HCT116 (cell line): Measurements from ENCODE around the gene MAN2A2. TPM values are rescaled to one million over a fixed set of nuclear protein-coding genes. Genes with fewer than 3 reads are reported as not detected.

Experiments used
- ATAC-seq: fragments of 200-7000 bp; cut with Tn5 transposase; 2 replicates; pipeline ENCODE4 v1.9.1; 2020; ENCODE audit warnings: mild to moderate bottlenecking, moderate library complexity
- BruUV-seq: library from RNA; stranded (reverse); fragments of 400-500 nt; replicated peaks from 2 replicates; lab custom pipeline; 2021; lab: Mats Ljungman, UMichigan
- CTCF ChIA-PET: fragments of 300-600 bp; sonication (Branson Sonifier 250); formaldehyde crosslinking; loops from one replicate; lab custom pipeline; 2021; ENCODE audit warnings: antibody characterized with exemption; lab: Charles Lee
- POLR2A ChIA-PET: fragments of 300-600, 350-600 bp; sonication (Branson Sonifier 250); formaldehyde crosslinking; loops from one replicate; lab custom pipeline; 2021; ENCODE audit warnings: antibody characterized with exemption; lab: Charles Lee
- RAD21 ChIA-PET, 2 experiments: fragments of 300-600 bp; sonication (Branson Sonifier 250); formaldehyde crosslinking; loops; one replicate each; lab custom pipeline; 2023; ENCODE audit warnings: low total read pairs in 2 of 2; ENCODE audit not compliant: uncharacterized antibody in 2 of 2, unreplicated experiment in 2 of 2, low non-redundant PET in 1 of 2; lab: Charles Lee
- DNase-seq: peaks from one replicate; pipeline ENCODE4 v3.0.0-alpha.2; 2010; ENCODE audit warnings: low read depth, low spot score
- H2AFZ ChIP-seq: fragments of 200-600 bp; shearing (Covaris generic), sonication (generic); 2 replicates; pipeline ENCODE4 v1.6.1; 2017; ENCODE audit warnings: low read depth, mixed run types, mixed read lengths, antibody characterized with exemption, low read length; ENCODE audit not compliant: poor library complexity, severe bottlenecking
- H3K27ac ChIP-seq: 2 replicates; pipeline ENCODE4 v1.5.1; 2012; ENCODE audit warnings: low read depth, low read length
- H3K27me3 ChIP-seq: fragments of 200-600 bp; sonication (generic); 2 replicates; pipeline ENCODE4 v1.6.1; 2016; ENCODE audit warnings: mixed run types, low read length, mixed read lengths; ENCODE audit not compliant: insufficient read depth
- H3K36me3 ChIP-seq, 2 experiments: fragments of 200-500 bp in 1 of 2; fragments of 200-600 bp in 1 of 2; sonication (Bioruptor generic) in 1 of 2; sonication (generic) in 1 of 2; 2 replicates each; pipeline versions ENCODE4 v1.5.1 to v1.6.1; 2014 to 2016; ENCODE audit warnings: low read length in 2 of 2, inconsistent platforms in 1 of 2, mixed read lengths in 1 of 2, mixed run types in 1 of 2; ENCODE audit not compliant: insufficient read depth in 2 of 2, control insufficient read depth in 1 of 2
- H3K4me1 ChIP-seq, 2 experiments: fragments of 200-600 bp in 1 of 2; sonication (generic) in 1 of 2; 2 replicates each; pipeline versions ENCODE4 v1.5.1 to v1.6.1; 2012 to 2017; ENCODE audit warnings: low read length in 2 of 2, inconsistent platforms in 1 of 2, mild to moderate bottlenecking in 1 of 2, mixed read lengths in 1 of 2, mixed run types in 1 of 2, moderate library complexity in 1 of 2; ENCODE audit not compliant: insufficient read depth in 2 of 2, control insufficient read depth in 1 of 2
- H3K4me2 ChIP-seq: fragments of 200-600 bp; sonication (generic); 2 replicates; pipeline ENCODE4 v1.6.1; 2017; ENCODE audit warnings: mixed run types, low read length, mixed read lengths
- H3K4me3 ChIP-seq, 2 experiments: fragments of 200-600 bp in 1 of 2; sonication (generic) in 1 of 2; replicated peaks in 1 of 2; 2 replicates each; pipeline ENCODE4 v1.5.1; 2011 to 2016; ENCODE audit warnings: low read length in 2 of 2, control low read depth in 1 of 2, low read depth in 1 of 2, mild to moderate bottlenecking in 1 of 2, mixed read lengths in 1 of 2, mixed run types in 1 of 2
- H3K79me2 ChIP-seq: fragments of 200-600 bp; sonication (generic); 2 replicates; pipeline ENCODE4 v1.6.1; 2017; ENCODE audit warnings: mild to moderate bottlenecking, mixed run types, low read length, moderate library complexity, mixed read lengths; ENCODE audit not compliant: insufficient read depth
- H3K9ac ChIP-seq: fragments of 200-600 bp; sonication (generic); 2 replicates; pipeline ENCODE4 v1.6.1; 2016; ENCODE audit warnings: low read length, mixed read lengths
- H3K9me2 ChIP-seq: fragments of 200-600 bp; sonication (generic), shearing (Covaris generic); 2 replicates; pipeline ENCODE4 v1.6.1; 2017; ENCODE audit warnings: mixed run types, mild to moderate bottlenecking, moderate library complexity; ENCODE audit not compliant: insufficient read depth
- H3K9me3 ChIP-seq, 2 experiments: fragments of 200-500 bp in 1 of 2; fragments of 200-600 bp in 1 of 2; sonication (Bioruptor generic) in 1 of 2; sonication (generic) in 1 of 2; 2 replicates each; pipeline ENCODE4 v1.6.1; 2014 to 2017; ENCODE audit warnings: low read length in 2 of 2, mixed read lengths in 2 of 2, inconsistent platforms in 1 of 2, low read depth in 1 of 2, mild to moderate bottlenecking in 1 of 2, mixed run types in 1 of 2, moderate library complexity in 1 of 2; ENCODE audit not compliant: control insufficient read depth in 1 of 2, insufficient read depth in 1 of 2
- H4K20me1 ChIP-seq: fragments of 200-600 bp; sonication (generic), shearing (Covaris generic); 2 replicates; pipeline ENCODE4 v1.6.1; 2017; ENCODE audit warnings: mixed run types, mild to moderate bottlenecking, moderate library complexity; ENCODE audit not compliant: insufficient read depth
- CBX3 ChIP-seq: IDR thresholded peaks from 2 replicates; pipeline ENCODE4 v1.6.1; 2012; ENCODE audit warnings: low read depth
- CEBPB ChIP-seq: IDR thresholded peaks from 2 replicates; pipeline ENCODE4 v1.6.1; 2012; ENCODE audit warnings: low read depth
- CTCF ChIP-seq, 3 experiments: fragments of 200-600 bp in 1 of 3; sonication (generic) in 1 of 3; IDR thresholded peaks in 2 of 3; conservative IDR thresholded peaks in 1 of 3; 2 replicates each; pipeline ENCODE4 v1.5.1; 2012 to 2017; ENCODE audit warnings: low read depth in 2 of 3, low read length in 2 of 3, antibody characterized with exemption in 1 of 3, borderline replicate concordance in 1 of 3, control low read depth in 1 of 3, mild to moderate bottlenecking in 1 of 3, mixed read lengths in 1 of 3, mixed run types in 1 of 3, moderate library complexity in 1 of 3; ENCODE audit not compliant: insufficient read depth in 1 of 3
- EZH2phosphoT487 ChIP-seq: fragments of 200-600 bp; IDR thresholded peaks from 2 replicates; pipeline ENCODE4 v1.6.1; 2018; ENCODE audit warnings: antibody characterized with exemption, borderline replicate concordance
- JUND ChIP-seq: IDR thresholded peaks from 2 replicates; pipeline ENCODE4 v1.6.1; 2012
- MAX ChIP-seq: IDR thresholded peaks from 2 replicates; pipeline ENCODE4 v1.6.1; 2012
- POLR2A ChIP-seq: IDR thresholded peaks from 2 replicates; pipeline ENCODE4 v1.7.0; 2011; ENCODE audit warnings: borderline replicate concordance; ENCODE audit not compliant: insufficient read depth, insufficient read length; ENCODE audit errors: extremely low read depth
- POLR2AphosphoS5 ChIP-seq: IDR thresholded peaks from 2 replicates; pipeline ENCODE4 v1.6.1; 2011; ENCODE audit warnings: mild to moderate bottlenecking, low read depth, low read length, moderate library complexity
- SRF ChIP-seq: IDR thresholded peaks from 2 replicates; pipeline ENCODE4 v1.6.1; 2012; ENCODE audit warnings: low read depth
- YY1 ChIP-seq: IDR thresholded peaks from 2 replicates; pipeline ENCODE4 v1.6.1; 2011; ENCODE audit warnings: low read length, low read depth, moderate library complexity, mild to moderate bottlenecking; ENCODE audit not compliant: insufficient replicate concordance; ENCODE audit errors: extremely low read depth
- ZNF274 ChIP-seq: fragments of 200-500 bp; sonication (Bioruptor generic); IDR thresholded peaks from 2 replicates; pipeline ENCODE4 v1.6.1; 2014; ENCODE audit warnings: mild to moderate bottlenecking, low read depth, low read length, inconsistent platforms
- intact Hi-C: fragments of 100-400 bp; cut with micrococcal nuclease; formaldehyde crosslinking; loops from 2 replicates; pipeline ENCODE4 v1.10.0; 2022
- total RNA-seq: library from RNA; stranded (reverse); gene quantifications from one replicate; pipeline ENCODE4 v1.2.1, GENCODE V29; 2021; ENCODE audit not compliant: unreplicated experiment
- TF ChIP-seq, protein P1 (sequence below): IDR thresholded peaks from 2 replicates; pipeline ENCODE4 v1.6.1; 2011; ENCODE audit warnings: mild to moderate bottlenecking, low read length, moderate library complexity; ENCODE audit not compliant: insufficient replicate concordance; ENCODE audit errors: extremely low read depth
- TF ChIP-seq, protein P2 (sequence below): IDR thresholded peaks from 2 replicates; pipeline ENCODE4 v1.6.1; 2012
- TF ChIP-seq, protein P3 (sequence below): IDR thresholded peaks from 2 replicates; pipeline ENCODE4 v1.6.1; 2012; ENCODE audit warnings: low read depth

MAN2A2 gene
- total RNA-seq, 1 experiment from 2014 or later = 44.9 TPM

GRCh38 chr15:90945091-90945490 lies 42.0 kb downstream of the MAN2A2 start:
- ATAC-seq = no peak
- RAD21 ChIA-PET = no interaction called here
- H3K27me3 ChIP-seq = no peaks in the 10 kb centered on the region
- no peaks in the 10 kb centered on the region for H4K20me1 ChIP-seq
- intact Hi-C loops = no loop called here
- no peak overlapping the region for H3K9ac ChIP-seq
- H3K4me3 ChIP-seq = no peak overlapping the region
- no peaks in the 10 kb centered on the region for H3K9me3 ChIP-seq
- TF ChIP-seq CBX3 (no peak), POLR2A (no peak), ZNF274 (no peak), SRF (no peak), CTCF (IDR thresholded peaks at IDR 0.05 in 2 of 3, conservative IDR thresholded peaks at IDR 0.05 in 1 of 3; ENCODE audit: borderline replicate concordance in 1 of 3, insufficient read depth in 1 of 3, low read depth in 2 of 3, low read length in 2 of 3) (no peak), POLR2AphosphoS5 (no peak), EZH2phosphoT487 (no peak), YY1 (no peak), MAX (no peak), JUND (no peak), CEBPB (no peak)
- TF ChIP-seq, protein P1, sequence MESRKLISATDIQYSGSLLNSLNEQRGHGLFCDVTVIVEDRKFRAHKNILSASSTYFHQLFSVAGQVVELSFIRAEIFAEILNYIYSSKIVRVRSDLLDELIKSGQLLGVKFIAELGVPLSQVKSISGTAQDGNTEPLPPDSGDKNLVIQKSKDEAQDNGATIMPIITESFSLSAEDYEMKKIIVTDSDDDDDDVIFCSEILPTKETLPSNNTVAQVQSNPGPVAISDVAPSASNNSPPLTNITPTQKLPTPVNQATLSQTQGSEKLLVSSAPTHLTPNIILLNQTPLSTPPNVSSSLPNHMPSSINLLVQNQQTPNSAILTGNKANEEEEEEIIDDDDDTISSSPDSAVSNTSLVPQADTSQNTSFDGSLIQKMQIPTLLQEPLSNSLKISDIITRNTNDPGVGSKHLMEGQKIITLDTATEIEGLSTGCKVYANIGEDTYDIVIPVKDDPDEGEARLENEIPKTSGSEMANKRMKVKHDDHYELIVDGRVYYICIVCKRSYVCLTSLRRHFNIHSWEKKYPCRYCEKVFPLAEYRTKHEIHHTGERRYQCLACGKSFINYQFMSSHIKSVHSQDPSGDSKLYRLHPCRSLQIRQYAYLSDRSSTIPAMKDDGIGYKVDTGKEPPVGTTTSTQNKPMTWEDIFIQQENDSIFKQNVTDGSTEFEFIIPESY = no peak
- TF ChIP-seq, protein P2, sequence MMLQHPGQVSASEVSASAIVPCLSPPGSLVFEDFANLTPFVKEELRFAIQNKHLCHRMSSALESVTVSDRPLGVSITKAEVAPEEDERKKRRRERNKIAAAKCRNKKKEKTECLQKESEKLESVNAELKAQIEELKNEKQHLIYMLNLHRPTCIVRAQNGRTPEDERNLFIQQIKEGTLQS = no peak
- TF ChIP-seq, protein P3, sequence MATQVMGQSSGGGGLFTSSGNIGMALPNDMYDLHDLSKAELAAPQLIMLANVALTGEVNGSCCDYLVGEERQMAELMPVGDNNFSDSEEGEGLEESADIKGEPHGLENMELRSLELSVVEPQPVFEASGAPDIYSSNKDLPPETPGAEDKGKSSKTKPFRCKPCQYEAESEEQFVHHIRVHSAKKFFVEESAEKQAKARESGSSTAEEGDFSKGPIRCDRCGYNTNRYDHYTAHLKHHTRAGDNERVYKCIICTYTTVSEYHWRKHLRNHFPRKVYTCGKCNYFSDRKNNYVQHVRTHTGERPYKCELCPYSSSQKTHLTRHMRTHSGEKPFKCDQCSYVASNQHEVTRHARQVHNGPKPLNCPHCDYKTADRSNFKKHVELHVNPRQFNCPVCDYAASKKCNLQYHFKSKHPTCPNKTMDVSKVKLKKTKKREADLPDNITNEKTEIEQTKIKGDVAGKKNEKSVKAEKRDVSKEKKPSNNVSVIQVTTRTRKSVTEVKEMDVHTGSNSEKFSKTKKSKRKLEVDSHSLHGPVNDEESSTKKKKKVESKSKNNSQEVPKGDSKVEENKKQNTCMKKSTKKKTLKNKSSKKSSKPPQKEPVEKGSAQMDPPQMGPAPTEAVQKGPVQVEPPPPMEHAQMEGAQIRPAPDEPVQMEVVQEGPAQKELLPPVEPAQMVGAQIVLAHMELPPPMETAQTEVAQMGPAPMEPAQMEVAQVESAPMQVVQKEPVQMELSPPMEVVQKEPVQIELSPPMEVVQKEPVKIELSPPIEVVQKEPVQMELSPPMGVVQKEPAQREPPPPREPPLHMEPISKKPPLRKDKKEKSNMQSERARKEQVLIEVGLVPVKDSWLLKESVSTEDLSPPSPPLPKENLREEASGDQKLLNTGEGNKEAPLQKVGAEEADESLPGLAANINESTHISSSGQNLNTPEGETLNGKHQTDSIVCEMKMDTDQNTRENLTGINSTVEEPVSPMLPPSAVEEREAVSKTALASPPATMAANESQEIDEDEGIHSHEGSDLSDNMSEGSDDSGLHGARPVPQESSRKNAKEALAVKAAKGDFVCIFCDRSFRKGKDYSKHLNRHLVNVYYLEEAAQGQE = no peak
- TF ChIP-seq, all 23 proteins: peak for 0
- Histone ChIP-seq H3K79me2 (no peaks in the 10 kb centered on the region), H3K27ac (no peak overlapping the region), H3K36me3 (peaks cover 40 to 43% of the 10 kb centered on the region in 2 experiments), H3K4me2 (no peak overlapping the region), H2AFZ (no peak overlapping the region), H3K4me1 (peaks cover 0 to 8% of the 10 kb centered on the region in 2 experiments; a peak in 2 of 4 replicates), H3K9me2 (no peaks in the 10 kb centered on the region)
- no TSS peak for BruUV-seq
- POLR2A ChIA-PET = no interaction called here
- no peak for DNase-seq
- CTCF ChIA-PET = interaction anchor here (0.7 to 1.1 kb wide), 2 partner anchors 10 to 91 kb away, joined by 3 to 4 read pairs; partner anchors contain the start of gene UNC45A
